ENCODE measurements around the gene FAM24B.

- TF ChIP-seq CTCF (IDR thresholded peaks at IDR 0.05; ENCODE audit: low read depth, low read length) (no peak), POLR2A (IDR thresholded peaks at IDR 0.05; ENCODE audit: extremely low read depth, insufficient read length) (no peak), MAX (IDR thresholded peaks at IDR 0.05; ENCODE audit: low read depth, low read length) (no peak), MYC (IDR thresholded peaks at IDR 0.05; ENCODE audit: low read depth, low read length) (no peak)
Measured at GRCh38 chr10:122835908-122836307, 43.5 kb downstream of the FAM24B start.
